CD4-positive, alpha-beta T cell treated with Interleukin-2 at 100 ng/mL for 4 hours (primary cell): ENCODE data around the gene TTC39C.
"Not testable (repeated sequence)": the region's sequence is repeated elsewhere in the genome, so short reads cannot be mapped to it uniquely, and the experiment has no call there.

ENCODE experiments used
- DNase-seq: peaks from one replicate; pipeline ENCODE4 v3.0.0-alpha.2; 2020; ENCODE audit warnings: low spot score

TTC39C gene

GRCh38 chr18:24018299-24018886, 3.8 kb downstream of the TTC39C start:
- peak; percentile 22 for DNase-seq

- DNase-seq, result peak; percentile 93
Measured at GRCh38 chr18:24019641-24020331, 5.2 kb downstream of the TTC39C start.

DNA sequence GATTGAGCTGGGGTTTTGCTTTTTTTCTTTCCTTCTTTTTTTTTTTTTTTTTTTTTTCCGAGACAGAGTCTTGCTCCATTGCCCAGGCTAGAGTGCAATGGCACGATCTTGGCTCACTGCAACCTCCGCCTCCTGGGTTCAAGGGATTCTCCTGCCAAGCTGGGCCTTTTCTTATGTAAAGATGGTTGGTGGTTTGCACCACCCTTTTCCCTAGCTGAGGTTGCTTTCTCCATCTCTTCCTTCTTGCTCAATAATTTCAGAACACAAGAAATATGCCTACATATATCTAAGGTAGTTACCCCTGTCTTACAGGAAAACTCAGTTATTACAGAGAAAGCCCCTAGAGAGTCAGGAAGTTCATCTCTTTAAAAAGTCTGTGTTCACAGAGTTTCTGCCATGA, 7.0 kb downstream of the TTC39C start:
- DNase-seq, result no peak

- no peak for DNase-seq
Measured at GRCh38 chr18:24022161-24022560, 7.6 kb downstream of the TTC39C start.

DNA sequence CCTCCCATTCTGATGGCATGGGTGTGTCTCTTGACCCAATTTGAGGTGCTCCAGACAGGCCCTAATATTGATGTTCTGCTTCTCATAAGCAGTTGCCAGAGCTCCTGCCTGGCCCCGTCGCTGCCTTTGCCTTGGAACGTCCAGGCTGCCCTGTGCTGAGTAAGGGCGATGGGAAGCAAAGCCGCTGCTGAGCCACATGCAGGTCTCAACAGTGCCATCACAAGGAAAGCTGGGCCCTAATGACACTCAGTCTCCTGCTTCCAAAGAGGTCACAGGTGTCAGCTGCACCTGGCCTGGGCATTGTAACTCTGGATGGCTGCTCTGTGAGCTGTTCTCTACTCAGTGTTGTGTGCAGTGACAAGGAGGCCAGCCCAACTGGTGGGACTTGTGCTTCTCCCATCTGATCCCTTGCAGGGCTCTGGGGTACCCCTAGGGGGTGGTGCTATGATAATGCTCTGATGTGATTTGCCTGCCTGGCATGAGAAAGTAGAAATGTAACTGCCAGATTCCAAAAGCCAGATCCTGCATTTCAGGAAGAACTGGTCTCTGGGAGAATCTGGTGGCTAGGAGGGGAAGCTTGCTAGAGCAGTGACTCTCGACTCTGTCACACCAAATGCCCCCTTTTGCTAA, 8.7 kb downstream of the TTC39C start:
- no peak for DNase-seq

GRCh38 chr18:24024425-24024824, 9.9 kb downstream of the TTC39C start:
- no peak for DNase-seq

GRCh38 chr18:24026457-24026856, 11.9 kb downstream of the TTC39C start:
- DNase-seq, result peak; percentile 30

GRCh38 chr18:24027156-24027827, 12.7 kb downstream of the TTC39C start:
- no peak for DNase-seq

DNA sequence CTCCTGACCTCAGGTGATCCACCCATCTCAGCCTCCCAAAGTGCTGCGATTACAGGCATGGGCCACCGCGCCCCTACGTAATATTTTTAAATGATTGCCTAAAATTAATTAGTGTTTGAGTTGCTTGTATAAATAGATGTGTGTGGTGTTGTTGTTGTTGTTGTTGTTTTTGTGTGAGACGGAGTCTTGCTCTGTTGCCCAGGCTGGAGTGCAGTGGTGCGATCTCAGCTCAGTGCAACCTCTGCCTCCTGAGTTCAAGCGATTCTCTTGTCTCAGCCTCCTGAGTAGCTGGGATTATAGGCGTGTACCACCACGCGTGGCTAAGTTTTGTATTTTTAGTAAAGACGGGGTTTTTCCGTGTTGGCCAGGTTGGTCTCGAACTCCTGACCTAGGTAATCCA, 14.4 kb downstream of the TTC39C start:
- not testable (repeated sequence) for DNase-seq

GRCh38 chr18:24031318-24031717, 16.8 kb downstream of the TTC39C start:
- DNase-seq, result no peak

DNA sequence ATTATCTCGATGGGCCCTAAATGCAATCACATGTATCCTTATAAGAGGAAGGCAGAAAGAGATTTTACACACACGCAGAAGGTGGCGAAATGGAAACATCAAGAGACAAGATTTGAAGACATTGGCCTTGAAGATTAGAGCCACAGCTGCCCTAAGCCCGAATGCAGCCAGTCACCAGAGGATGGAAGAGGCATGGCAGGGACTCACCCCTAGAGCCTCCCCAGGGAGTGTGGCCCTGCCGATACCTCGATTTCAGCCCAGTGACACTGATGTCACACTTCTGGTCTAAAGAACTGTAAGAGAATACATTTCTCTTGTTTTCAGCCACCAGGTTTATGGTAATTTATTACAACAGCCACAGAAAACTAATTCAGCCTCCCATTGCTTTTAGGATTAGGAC, 17.4 kb downstream of the TTC39C start:
- DNase-seq, result no peak

DNA sequence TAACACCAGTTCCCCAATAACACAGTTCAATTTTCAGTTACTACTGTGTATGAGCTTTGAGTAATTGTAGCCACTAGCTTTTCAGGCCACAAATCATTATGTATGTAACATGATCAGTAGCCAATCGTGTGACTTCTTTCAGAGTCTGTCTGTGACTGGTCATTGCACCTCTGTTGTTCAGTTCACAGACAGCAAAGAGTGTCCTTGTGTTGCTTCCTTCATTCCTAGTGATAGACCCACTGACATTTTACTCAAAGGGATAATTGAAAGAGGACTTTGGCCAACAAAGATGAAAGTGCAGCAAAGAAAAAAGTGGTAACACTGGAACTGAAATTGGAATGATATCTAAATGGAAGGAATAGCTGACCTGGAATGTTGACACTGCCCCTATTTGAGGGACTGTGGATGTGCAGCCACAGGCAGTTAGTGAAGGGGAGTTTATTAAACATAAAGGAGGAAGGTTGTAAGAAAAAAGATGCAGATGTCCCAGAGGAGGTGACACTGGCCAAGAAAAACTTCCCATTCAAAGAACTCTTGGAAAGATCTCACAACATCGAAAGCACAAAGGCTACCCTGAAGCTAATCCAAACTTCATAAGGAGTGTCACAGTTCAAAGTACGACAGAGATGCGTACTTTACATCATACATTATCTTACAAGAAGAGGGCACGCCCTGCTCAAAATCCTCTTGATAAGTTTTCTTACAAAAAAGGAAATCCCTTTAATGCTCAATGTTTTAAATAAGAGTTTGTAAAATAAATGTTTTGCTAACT, 19.3 kb downstream of the TTC39C start:
- DNase-seq, result no peak

GRCh38 chr18:24035316-24035715, 20.8 kb downstream of the TTC39C start:
- no peak for DNase-seq

GRCh38 chr18:24039671-24040070, 25.1 kb downstream of the TTC39C start:
- DNase-seq, result no peak

DNA sequence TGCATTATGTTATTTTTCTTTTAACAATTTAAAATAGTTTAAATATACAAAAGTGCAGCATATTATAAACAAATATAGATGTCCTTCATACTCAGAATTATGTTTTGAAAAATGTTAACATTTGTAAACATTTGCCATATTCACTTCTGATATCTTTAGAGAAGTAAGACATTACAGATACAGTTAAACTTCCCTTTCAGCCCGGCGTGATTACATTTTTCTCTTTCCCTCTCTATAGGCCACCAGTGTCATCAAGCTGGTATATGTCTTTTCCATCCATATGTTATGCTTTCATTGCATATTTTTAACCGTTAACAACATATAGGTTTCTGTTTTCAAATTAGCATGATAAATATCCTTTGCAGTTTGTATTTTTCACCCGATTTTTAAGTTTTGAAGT, 27.1 kb downstream of the TTC39C start:
- no peak for DNase-seq

GRCh38 chr18:24043403-24043802, 28.8 kb downstream of the TTC39C start:
- no peak for DNase-seq

DNA sequence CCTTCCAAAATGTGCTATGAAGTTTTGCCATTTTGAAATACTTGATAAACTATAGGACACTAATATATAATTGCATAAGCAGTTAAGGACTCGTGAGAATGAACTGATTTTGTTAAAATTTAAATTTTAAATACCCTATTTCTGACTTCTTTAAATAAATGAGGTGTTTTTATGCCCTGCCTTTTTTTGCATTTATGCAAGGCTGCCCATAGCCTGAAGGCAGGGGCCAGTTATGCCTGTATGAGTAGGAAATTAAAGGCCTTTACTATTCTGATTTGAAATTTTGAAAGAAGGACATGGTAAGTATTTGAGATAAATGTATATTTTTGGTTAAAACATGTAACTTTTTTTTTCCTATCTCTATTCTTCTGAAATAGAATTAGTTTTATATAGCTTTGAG, 33.7 kb downstream of the TTC39C start:
- no peak for DNase-seq

- DNase-seq, result no peak
Measured at GRCh38 chr18:24049142-24049541, 34.6 kb downstream of the TTC39C start.

DNA sequence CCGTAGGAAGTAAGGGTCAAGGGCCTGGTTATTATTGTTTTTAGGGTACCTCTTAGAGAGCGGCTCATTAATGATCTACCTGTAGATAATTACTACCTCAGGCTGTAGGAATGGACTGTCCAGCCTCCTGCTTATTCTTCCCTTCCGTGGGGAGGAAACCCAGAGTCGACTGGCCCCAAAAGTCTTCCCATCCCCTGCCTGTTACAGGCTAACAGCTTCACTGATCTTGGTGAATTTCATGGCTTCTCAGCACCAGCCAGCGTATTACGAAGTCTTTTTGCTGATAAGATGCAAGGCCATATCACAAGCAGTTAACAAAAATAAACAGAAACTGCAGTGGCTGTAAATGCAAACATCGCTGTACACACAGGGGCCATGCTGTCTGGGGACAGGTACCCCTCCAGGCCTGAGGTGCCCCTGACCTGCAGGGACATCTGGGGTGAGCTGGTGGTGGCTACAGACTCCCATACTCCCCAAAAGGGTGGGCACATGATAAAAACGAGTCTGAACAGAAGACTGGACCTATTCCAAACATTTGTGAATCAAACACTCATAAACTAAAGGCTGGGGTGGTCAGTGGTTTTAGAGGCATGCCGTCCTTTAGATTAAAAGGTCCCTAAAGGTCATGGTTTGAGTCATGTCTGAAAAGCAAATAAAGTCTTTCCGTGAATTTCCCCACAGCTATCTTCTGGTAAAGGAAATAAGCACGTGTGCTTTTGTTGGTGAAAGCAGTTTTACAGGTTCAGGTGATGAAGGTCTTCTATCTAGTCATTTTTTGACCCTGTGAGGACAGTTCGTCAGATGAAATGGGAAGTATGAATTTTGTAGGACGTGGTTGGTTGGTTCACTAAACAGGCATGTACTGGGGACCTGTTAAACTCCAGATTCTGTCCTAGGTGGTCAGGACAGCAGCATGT, 36.7 kb downstream of the TTC39C start:
- DNase-seq, result peak; percentile 36

GRCh38 chr18:24052053-24052452, 37.5 kb downstream of the TTC39C start:
- DNase-seq, result no peak

GRCh38 chr18:24053211-24053610, 38.7 kb downstream of the TTC39C start:
- no peak for DNase-seq
